K562 (cell line): ENCODE measurements around the gene BRICD5. TPM values are rescaled to one million over a fixed set of nuclear protein-coding genes. Genes with fewer than 3 reads are reported as not detected.
A peak's percentile ranks its signal among the peaks of the same experiment; 100 is the strongest.

Source experiments
- BRD4 ChIP-seq: fragments of 200-600 bp; sonication (generic); IDR thresholded peaks from 2 replicates; pipeline ENCODE4 v1.6.1; 2017; ENCODE audit warnings: inconsistent platforms
- CREB1 ChIP-seq, 2 experiments: sonication (generic) in 1 of 2; formaldehyde crosslinking in 1 of 2; IDR thresholded peaks; 2 replicates each; pipeline versions ENCODE4 v1.6.1 to v1.8.0; 2012 to 2022; ENCODE audit warnings: inconsistent platforms in 1 of 2, mild to moderate bottlenecking in 1 of 2, missing genetic modification reagents in 1 of 2, moderate library complexity in 1 of 2
- EGR1 ChIP-seq: fragments of 450-650 bp; conservative IDR thresholded peaks from 2 replicates; pipeline ENCODE4 v1.6.1; 2017; ENCODE audit warnings: mild to moderate bottlenecking
- LARP7 ChIP-seq: fragments of 450-650 bp; IDR thresholded peaks from 2 replicates; pipeline ENCODE4 v1.6.1; 2016
- LEF1 ChIP-seq: fragments of 450-650 bp; IDR thresholded peaks from 2 replicates; pipeline ENCODE4 v1.6.1; 2016; ENCODE audit warnings: mild to moderate bottlenecking
- MCM5 ChIP-seq: fragments of 450-650 bp; IDR thresholded peaks from 2 replicates; pipeline ENCODE4 v1.6.1; 2016; ENCODE audit warnings: low read depth
- NFE2 ChIP-seq: IDR thresholded peaks from 2 replicates; pipeline ENCODE4 v1.6.1; 2014; ENCODE audit warnings: antibody characterized with exemption, low read depth
- NR2C2 ChIP-seq, 2 experiments: fragments of 200-800 bp in 1 of 2; sonication (Bioruptor generic) in 1 of 2; sonication (generic) in 1 of 2; formaldehyde crosslinking in 1 of 2; IDR thresholded peaks; 2 replicates each; pipeline versions ENCODE4 v1.6.1 to v1.8.0; 2016 to 2022; ENCODE audit warnings: mild to moderate bottlenecking in 1 of 2, missing compliant biosample characterization in 1 of 2, missing genetic modification characterization in 1 of 2, missing genetic modification reagents in 1 of 2
- ZC3H4 ChIP-seq: sonication (generic); formaldehyde crosslinking; IDR thresholded peaks from 2 replicates; pipeline ENCODE4 v1.9.0; 2021; ENCODE audit warnings: missing genetic modification reagents, borderline replicate concordance
- ZNF23 ChIP-seq: fragments of 250-450 bp; sonication (Bioruptor Pico); IDR thresholded peaks from 2 replicates; pipeline ENCODE4 v1.4.0; 2020; ENCODE audit warnings: mild to moderate bottlenecking
- ZNF507 ChIP-seq: conservative IDR thresholded peaks from 2 replicates; pipeline ENCODE4 v1.6.1; 2017; ENCODE audit warnings: missing genetic modification characterization, missing compliant biosample characterization
- polyA plus RNA-seq, 8 experiments: library from polyadenylated mRNA; depleted of rRNA in 4 of 8; stranded (reverse) in 5 of 8; unstranded in 3 of 8; fragments of >200 nt; fragmentation: Nextera tagmentation in 2 of 8; fragmentation: Illumina TruSeq in 1 of 8; extraction: Ambion mirVana in 2 of 8; extraction: Trizol in 1 of 8; gene quantifications; 2 replicates each; pipeline versions ENCODE4 v1.2.1 to v1.2.3, GENCODE V29; 2011 to 2014; ENCODE audit warnings: inconsistent platforms in 1 of 8, missing spikeins in 1 of 8
- total RNA-seq, 7 experiments: library from RNA; depleted of rRNA in 6 of 7; stranded (reverse); fragments of >200 nt in 6 of 7; fragmentation: Illumina TruSeq in 2 of 7; extraction: Trizol in 2 of 7; gene quantifications; 2 replicates each; pipeline versions ENCODE4 v1.2.1 to v1.2.3, GENCODE V29; 2011 to 2021; ENCODE audit warnings: low replicate concordance in 1 of 7
- TF ChIP-seq, protein P1 (sequence below): fragments of 200-400 bp; formaldehyde crosslinking; IDR thresholded peaks from 2 replicates; pipeline ENCODE4 v1.6.1; 2017; ENCODE audit warnings: mild to moderate bottlenecking, low read depth, low read length, moderate library complexity
- TF ChIP-seq, protein P2 (sequence below), 2 experiments: fragments of 450-650 bp; formaldehyde crosslinking in 1 of 2; IDR thresholded peaks; 2 replicates each; pipeline versions ENCODE4 v1.4.0 to v1.6.1; 2014 to 2020; ENCODE audit warnings: mild to moderate bottlenecking in 2 of 2, borderline replicate concordance in 1 of 2, low read depth in 1 of 2

BRICD5 gene
- total and polyA plus RNA-seq, 9 of the 15 experiments (the other 6 are each of a cell fraction or from before 2014, with no cell fraction given) = 0.24 to 15.1 (median 2.4) TPM; not detected in 1

DNA sequence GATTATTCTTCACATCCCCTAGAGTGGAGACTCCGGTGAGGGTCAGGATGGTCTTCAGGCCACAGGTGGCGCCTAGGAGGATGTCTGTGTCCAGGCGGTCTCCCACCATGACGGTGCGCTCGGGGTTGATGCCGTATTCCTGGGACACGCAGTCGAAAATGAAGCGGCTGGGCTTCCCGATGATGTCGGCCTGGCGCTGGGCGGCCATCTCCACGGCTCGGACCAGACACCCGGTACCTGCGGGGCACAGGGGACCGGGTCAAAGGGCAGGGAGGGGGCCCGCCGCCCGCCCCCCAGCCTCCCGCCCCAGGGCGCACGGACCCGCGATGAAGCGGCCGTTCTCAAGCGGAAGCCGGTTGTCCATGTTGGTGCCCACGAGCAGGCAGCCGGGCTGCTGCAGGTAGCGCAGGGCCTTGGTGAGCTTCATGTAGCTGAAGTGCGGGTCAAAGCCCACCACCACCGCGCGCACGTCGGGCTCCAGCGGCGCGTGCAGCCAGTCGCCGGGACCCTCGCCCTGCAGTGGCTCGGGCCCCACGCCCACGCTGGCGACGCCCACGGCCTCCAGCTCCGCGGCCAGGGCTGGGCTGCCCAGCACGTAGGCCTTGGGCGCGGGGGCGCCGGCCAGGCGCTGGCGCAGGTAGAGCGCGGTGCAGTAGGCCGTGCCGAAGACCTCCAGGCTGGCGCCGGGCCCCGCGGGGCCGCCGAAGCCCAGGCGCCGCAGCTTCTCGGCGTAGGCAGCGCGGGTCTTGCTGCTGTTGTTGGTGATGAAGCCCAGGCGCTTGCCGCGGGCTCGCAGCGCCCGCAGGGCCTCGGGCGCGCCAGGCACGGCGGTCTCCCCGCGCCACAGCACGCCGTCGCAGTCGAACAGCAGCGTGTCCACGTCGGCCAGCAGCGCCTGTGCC lies 3.4 kb upstream of the BRICD5 start (continued):
- TF ChIP-seq EGR1 = peak; percentile 63
- no peak for TF ChIP-seq LEF1
- TF ChIP-seq ZNF507 (tag) = no peak
- no peak for TF ChIP-seq BRD4
- TF ChIP-seq CREB1 (IDR thresholded peaks at IDR 0.05) = peak; percentile 40; the same call in 1 of the 2 replicates
- TF ChIP-seq CREB1 (CRISPR knock-in tag; IDR thresholded peaks at IDR 0.05) = no peak
- peak; percentile 15; the same call in 1 of the 2 replicates for TF ChIP-seq NFE2
- TF ChIP-seq, protein P1, sequence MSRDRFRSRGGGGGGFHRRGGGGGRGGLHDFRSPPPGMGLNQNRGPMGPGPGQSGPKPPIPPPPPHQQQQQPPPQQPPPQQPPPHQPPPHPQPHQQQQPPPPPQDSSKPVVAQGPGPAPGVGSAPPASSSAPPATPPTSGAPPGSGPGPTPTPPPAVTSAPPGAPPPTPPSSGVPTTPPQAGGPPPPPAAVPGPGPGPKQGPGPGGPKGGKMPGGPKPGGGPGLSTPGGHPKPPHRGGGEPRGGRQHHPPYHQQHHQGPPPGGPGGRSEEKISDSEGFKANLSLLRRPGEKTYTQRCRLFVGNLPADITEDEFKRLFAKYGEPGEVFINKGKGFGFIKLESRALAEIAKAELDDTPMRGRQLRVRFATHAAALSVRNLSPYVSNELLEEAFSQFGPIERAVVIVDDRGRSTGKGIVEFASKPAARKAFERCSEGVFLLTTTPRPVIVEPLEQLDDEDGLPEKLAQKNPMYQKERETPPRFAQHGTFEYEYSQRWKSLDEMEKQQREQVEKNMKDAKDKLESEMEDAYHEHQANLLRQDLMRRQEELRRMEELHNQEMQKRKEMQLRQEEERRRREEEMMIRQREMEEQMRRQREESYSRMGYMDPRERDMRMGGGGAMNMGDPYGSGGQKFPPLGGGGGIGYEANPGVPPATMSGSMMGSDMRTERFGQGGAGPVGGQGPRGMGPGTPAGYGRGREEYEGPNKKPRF = no peak
- TF ChIP-seq MCM5 = no peak
- no peak for TF ChIP-seq ZNF23 (CRISPR knock-in tag)
- TF ChIP-seq, protein P2, sequence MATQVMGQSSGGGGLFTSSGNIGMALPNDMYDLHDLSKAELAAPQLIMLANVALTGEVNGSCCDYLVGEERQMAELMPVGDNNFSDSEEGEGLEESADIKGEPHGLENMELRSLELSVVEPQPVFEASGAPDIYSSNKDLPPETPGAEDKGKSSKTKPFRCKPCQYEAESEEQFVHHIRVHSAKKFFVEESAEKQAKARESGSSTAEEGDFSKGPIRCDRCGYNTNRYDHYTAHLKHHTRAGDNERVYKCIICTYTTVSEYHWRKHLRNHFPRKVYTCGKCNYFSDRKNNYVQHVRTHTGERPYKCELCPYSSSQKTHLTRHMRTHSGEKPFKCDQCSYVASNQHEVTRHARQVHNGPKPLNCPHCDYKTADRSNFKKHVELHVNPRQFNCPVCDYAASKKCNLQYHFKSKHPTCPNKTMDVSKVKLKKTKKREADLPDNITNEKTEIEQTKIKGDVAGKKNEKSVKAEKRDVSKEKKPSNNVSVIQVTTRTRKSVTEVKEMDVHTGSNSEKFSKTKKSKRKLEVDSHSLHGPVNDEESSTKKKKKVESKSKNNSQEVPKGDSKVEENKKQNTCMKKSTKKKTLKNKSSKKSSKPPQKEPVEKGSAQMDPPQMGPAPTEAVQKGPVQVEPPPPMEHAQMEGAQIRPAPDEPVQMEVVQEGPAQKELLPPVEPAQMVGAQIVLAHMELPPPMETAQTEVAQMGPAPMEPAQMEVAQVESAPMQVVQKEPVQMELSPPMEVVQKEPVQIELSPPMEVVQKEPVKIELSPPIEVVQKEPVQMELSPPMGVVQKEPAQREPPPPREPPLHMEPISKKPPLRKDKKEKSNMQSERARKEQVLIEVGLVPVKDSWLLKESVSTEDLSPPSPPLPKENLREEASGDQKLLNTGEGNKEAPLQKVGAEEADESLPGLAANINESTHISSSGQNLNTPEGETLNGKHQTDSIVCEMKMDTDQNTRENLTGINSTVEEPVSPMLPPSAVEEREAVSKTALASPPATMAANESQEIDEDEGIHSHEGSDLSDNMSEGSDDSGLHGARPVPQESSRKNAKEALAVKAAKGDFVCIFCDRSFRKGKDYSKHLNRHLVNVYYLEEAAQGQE (IDR thresholded peaks at IDR 0.05; ENCODE audit: borderline replicate concordance) = no peak
- TF ChIP-seq, protein P2 (CRISPR knock-in tag; IDR thresholded peaks at IDR 0.05; ENCODE audit: low read depth) = peak; percentile 35; the same call in 1 of the 2 replicates
- TF ChIP-seq ZC3H4 (CRISPR knock-in tag) = no peak
- TF ChIP-seq LARP7 = no peak
- TF ChIP-seq NR2C2 (CRISPR knock-in tag; IDR thresholded peaks at IDR 0.05) = 0 out of 2 replicates have a peak, but pooled peaks have one; percentile 15
- no peak; the same call in 1 of the 2 replicates for TF ChIP-seq NR2C2 (tag; IDR thresholded peaks at IDR 0.05)
